Hepatocyte (in vitro differentiated cells): Measurements from ENCODE around the gene CBLB.

ENCODE experiments used
- EZH2 ChIP-seq: fragments of 200-600 bp; sonication (generic); IDR thresholded peaks from 2 replicates; pipeline ENCODE4 v1.6.1; 2016; ENCODE audit warnings: antibody characterized with exemption, mild to moderate bottlenecking, borderline replicate concordance
- EZH2phosphoT487 ChIP-seq: fragments of 200-600 bp; sonication (generic); IDR thresholded peaks from one replicate; pipeline ENCODE4 v1.6.1; 2018; ENCODE audit warnings: antibody characterized with exemption, mild to moderate bottlenecking, low read depth, moderate library complexity; ENCODE audit not compliant: unreplicated experiment, severe bottlenecking
- TF ChIP-seq, protein P1 (sequence below): fragments of 200-600 bp; sonication (generic); IDR thresholded peaks from 2 replicates; pipeline ENCODE4 v1.5.1; 2016; ENCODE audit warnings: antibody characterized with exemption, mild to moderate bottlenecking; ENCODE audit not compliant: poor library complexity

DNA sequence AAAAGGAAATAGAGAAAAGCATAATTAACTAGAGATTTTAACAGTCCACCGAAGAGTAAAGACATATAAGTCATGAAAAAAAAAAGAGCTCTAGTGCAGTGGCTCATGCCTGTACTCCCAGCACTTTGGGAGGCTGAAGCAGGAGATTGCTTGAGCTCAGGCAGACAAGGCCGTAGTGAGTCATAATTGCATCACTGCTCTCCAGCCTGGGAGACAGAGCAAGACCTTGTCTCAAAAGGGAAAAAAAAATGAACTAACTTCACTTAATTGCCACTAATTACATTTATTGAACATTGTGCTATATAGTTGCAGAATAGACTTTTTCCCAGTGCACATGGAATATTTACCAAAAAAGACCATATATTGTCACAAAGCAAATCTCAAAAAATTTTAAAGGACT, 221.8 kb downstream of the CBLB start:
- TF ChIP-seq, protein P1, sequence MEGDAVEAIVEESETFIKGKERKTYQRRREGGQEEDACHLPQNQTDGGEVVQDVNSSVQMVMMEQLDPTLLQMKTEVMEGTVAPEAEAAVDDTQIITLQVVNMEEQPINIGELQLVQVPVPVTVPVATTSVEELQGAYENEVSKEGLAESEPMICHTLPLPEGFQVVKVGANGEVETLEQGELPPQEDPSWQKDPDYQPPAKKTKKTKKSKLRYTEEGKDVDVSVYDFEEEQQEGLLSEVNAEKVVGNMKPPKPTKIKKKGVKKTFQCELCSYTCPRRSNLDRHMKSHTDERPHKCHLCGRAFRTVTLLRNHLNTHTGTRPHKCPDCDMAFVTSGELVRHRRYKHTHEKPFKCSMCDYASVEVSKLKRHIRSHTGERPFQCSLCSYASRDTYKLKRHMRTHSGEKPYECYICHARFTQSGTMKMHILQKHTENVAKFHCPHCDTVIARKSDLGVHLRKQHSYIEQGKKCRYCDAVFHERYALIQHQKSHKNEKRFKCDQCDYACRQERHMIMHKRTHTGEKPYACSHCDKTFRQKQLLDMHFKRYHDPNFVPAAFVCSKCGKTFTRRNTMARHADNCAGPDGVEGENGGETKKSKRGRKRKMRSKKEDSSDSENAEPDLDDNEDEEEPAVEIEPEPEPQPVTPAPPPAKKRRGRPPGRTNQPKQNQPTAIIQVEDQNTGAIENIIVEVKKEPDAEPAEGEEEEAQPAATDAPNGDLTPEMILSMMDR, result no peak
- TF ChIP-seq EZH2 (no peak), EZH2phosphoT487 (no peak)
